BE2C (cell line): ENCODE measurements around the gene SYNE3.

Source experiments
- DNase-seq: peaks from one replicate; pipeline ENCODE4 v3.0.0-alpha.2; 2020
- H3K27me3 ChIP-seq: fragments of 250-450 bp; sonication (Bioruptor Pico); 2 replicates; pipeline ENCODE4 v1.5.1; 2020; ENCODE audit warnings: mild to moderate bottlenecking
- H3K36me3 ChIP-seq: fragments of 250-450 bp; sonication (Bioruptor Pico); 2 replicates; pipeline ENCODE4 v1.5.1; 2020; ENCODE audit warnings: mild to moderate bottlenecking
- H3K4me1 ChIP-seq: fragments of 250-450 bp; sonication (Bioruptor Pico); 2 replicates; pipeline ENCODE4 v1.5.1; 2020
- H3K4me3 ChIP-seq: 2 replicates; pipeline ENCODE4 v1.5.1; 2011; ENCODE audit warnings: low read depth, low read length
- H3K9me3 ChIP-seq: fragments of 250-450 bp; sonication (Bioruptor Pico); 2 replicates; pipeline ENCODE4 v1.5.1; 2020
- CTCF ChIP-seq: IDR thresholded peaks from 2 replicates; pipeline ENCODE4 v1.5.1; 2012; ENCODE audit warnings: mild to moderate bottlenecking, low read depth, low read length

The SYNE3 gene

DNA sequence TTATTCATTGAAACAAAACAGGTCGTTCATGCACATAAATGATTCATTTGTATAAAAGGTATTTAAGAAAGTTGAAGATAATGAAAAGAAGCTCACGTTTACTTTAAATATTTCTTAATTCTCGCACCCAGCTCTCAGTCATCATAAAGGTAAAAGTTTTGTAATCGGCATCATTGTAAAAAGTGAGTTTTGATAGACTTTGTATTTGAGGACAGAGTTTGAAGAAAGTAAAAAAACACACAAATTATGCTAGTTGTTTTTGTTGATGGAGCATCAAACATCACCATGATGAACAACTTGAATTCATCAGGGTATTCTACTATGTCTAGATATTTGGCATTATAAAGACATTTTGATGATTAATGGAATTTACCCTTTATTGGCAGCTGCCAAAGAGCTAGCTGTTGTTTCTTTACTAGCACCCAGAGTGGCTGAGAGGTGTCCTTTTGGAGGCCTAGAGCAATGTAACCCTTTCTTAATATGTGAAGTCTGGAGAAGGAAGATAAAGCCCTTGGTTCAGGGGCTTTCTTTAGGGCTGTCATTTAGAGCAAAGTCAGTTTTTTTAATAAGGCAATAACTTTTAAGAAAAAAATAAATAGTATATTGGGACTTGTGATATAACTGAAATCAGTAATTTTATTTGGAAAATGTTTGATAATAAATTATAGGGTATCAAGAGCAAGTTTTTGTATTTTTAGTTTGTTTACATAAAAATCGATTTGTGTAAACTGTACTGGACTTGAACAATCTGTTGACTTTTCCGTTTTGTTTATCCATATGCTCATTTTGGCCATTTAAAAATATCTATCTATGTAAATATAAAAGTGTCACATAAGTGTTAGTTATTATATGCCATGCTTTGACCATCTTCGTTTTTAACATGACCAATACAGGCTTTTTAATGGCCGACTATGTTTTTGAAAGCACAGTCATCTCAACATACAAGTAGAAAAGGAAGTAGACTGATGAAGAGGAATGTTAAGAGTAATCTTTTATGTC lies 25.8 kb upstream of the SYNE3 start:
- no peak for TF ChIP-seq CTCF
- Histone ChIP-seq H3K4me3 (no peak overlapping the region), H3K9me3 (no peaks in the 10 kb centered on the region), H3K4me1 (peaks cover 8% of the 10 kb centered on the region), H3K27me3 (no peaks in the 10 kb centered on the region), H3K36me3 (peaks cover 12% of the 10 kb centered on the region)
- DNase-seq: no peak

- H3K9me3 ChIP-seq: no peaks in the 10 kb centered on the region
- no peak overlapping the region for H3K4me3 ChIP-seq
- peaks cover 8% of the 10 kb centered on the region for H3K4me1 ChIP-seq
- no peaks in the 10 kb centered on the region for H3K27me3 ChIP-seq
- no peak for DNase-seq
- no peak for TF ChIP-seq CTCF
- peaks cover 12% of the 10 kb centered on the region for H3K36me3 ChIP-seq
Observed at GRCh38 chr14:95541346-95541745, 24.9 kb upstream of the SYNE3 start.

DNA sequence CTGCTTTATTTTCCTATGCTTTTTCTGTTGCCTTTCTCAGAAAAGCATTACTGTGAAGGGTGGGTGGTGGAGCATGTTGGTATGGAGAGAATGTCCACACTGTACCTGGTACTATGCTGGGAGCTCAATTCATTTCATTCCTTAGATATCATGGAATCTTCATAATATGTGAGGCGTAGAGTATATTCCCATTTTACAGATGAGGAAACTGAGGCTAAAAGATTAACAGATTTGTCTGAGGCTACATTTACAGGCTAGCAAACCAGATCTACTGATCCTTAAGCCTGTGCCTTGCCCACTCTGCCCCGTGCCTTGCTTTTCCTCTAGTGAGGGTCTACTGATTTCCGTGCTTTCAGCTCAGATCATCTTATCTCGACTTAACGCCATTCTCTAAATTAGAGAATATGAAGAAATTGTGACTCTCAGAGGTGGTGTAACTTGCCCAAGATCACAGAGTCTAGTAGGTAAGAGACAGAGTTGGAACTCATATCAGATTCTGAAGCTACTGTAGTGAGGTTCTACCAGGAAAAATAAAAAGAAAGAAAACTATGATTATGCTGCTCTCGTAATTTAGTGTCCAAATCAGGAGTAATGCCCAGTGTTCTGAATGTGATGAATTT lies 23.9 kb upstream of the SYNE3 start:
- Histone ChIP-seq H3K9me3 (no peaks in the 10 kb centered on the region), H3K27me3 (no peaks in the 10 kb centered on the region), H3K4me1 (peaks cover 4% of the 10 kb centered on the region), H3K4me3 (no peak overlapping the region), H3K36me3 (peaks cover 10% of the 10 kb centered on the region)
- TF ChIP-seq CTCF: no peak
- DNase-seq: no peak

DNA sequence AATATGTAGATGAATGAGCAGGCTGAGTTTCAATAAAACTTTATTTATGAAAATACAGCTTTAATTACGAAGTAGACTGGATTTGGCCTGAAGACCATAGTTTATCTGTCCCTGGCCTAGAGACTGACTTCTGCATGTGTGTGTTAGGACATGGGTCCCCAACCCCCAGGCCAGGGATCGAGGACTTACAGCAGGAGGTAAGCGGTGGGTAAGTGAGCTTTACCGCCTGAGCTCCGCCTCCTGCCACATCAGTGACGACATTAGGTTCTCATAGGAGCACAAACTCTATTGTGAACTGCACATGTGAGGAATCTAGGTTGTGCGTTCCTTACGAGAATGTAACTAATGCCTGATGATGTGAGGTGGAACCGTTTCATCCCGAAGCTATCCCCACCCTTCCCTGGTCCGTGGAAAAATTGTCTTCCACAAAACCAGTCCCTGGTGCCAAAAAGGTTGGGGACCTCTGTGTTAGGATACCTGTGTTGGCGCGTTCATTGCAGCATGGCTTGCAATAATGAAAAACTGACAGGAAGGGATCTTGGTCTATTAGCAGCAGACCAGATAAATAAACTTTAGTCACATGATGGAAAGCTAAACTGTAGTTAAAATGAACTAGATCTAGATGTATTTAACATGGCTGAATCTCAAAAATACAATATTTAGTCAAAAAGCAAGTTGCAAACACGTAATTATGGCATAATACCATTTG lies 22.5 kb upstream of the SYNE3 start:
- H3K36me3 ChIP-seq: no peaks in the 10 kb centered on the region
- no peaks in the 10 kb centered on the region for H3K27me3 ChIP-seq
- H3K4me3 ChIP-seq: no peak overlapping the region
- H3K9me3 ChIP-seq: no peaks in the 10 kb centered on the region
- H3K4me1 ChIP-seq: peaks cover 3% of the 10 kb centered on the region; the same call in 1 of the 2 replicates
- no peak for TF ChIP-seq CTCF
- no peak for DNase-seq

DNA sequence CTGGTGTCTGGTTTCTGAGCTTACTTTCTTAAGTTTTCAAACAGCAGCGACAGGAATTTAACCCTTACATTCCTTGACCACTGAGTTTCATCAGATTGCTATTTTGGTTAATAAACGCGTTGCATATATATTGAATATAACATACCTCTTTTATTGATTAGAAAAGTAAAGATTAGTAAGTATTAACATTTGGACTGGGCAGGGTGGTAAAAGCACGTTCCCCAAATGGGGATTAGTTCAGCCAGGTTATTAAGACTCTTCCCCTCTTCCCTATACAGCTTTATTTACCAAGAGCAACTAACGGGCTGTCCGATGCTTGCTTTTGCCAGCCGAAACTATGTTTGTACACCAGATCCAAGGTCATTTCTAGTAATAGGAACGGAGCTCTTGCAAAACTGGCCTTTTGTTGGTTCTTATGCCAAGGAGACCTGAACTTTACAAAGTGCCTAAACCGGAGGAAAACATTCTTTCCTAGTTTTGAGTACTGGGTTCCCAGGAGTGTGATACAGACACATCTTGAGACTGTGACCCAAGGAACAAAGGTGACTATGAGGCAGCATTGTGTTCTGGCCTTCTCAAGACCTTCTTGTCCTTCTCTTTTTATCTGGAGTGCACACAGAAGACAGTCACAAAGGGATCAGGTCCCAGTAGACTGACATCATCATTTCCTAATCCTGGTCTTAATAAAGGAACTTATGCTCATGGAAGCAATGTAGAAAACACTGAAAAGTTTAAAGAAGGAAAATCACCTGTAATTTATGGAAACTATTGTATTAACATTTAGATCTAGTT lies 21.0 kb upstream of the SYNE3 start:
- no peak for DNase-seq
- Histone ChIP-seq H3K9me3 (no peaks in the 10 kb centered on the region), H3K4me3 (peak overlapping the region; percentile 98), H3K27me3 (no peaks in the 10 kb centered on the region), H3K36me3 (peaks cover 4% of the 10 kb centered on the region; the same call in 1 of the 2 replicates), H3K4me1 (peaks cover 3% of the 10 kb centered on the region; the same call in 1 of the 2 replicates)
- no peak for TF ChIP-seq CTCF
